HG03095 (cell line): Measurements from ENCODE around the gene KRT72.

Source experiments
- ATAC-seq: cut with Tn5 transposase; IDR thresholded peaks from one replicate; pipeline ENCODE4 v1.9.1; 2021; ENCODE audit warnings: moderate library complexity; ENCODE audit not compliant: unreplicated experiment

KRT72 gene

DNA sequence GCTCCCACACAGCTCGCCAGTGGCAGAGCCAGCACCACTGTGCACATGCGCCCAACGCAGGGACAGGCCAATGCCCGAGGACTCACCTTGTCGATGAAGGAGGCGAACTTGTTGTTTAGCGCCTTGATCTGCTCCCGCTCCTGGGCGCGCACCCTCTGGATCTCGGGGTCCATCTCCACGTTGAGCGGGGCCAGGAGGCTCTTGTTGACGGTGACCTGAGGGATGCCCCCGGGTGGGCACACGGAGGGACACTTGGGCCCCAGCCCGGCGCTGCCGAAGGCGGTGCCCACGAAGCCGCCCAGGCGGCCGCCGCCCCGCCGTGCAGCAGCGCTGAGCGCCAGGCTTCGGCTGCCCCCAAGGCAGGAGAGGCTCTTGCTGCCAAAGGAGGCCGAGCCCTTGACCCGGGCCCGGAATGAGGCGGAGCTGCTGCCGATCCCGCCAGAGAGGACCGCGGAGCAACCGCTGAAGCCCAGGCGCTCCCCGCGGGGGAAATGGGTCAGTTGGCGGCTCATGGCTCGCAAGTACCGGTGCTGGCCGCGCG lies at the start of gene KRT72:
TSS of gene KRT72 (minus strand) at position 523 of the 541 bp plus-strand sequence. CDS start at position 512, 11 bp downstream.
- ATAC-seq = no peak

DNA sequence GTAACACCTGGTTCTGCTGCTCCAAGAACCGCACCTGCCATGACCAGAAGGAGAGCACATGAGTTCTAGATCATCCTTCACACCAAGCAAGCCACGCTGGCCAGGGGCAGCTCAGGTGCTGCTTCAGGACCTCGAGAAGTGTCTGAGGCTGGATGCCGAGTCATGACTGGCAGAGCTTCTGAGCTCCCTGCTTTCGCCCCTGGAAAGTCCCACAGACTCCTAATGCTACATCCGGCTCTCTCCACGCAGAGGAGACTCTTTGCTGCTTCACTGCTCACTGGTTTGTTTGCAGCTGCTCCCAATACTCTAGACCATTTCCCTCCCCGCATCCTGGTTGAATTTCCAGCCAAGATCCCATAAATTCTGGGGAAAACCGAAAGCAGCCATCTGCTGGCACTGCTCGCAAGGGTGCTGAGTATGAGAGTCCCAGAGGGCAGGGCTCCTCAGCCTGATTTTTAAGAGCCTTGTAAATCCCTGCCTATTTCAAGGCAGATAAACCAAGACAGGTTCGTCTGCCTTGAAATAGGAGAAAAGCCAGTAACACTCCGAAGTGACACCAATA lies 49.3 kb upstream of the KRT72 start:
- ATAC-seq = no peak

DNA sequence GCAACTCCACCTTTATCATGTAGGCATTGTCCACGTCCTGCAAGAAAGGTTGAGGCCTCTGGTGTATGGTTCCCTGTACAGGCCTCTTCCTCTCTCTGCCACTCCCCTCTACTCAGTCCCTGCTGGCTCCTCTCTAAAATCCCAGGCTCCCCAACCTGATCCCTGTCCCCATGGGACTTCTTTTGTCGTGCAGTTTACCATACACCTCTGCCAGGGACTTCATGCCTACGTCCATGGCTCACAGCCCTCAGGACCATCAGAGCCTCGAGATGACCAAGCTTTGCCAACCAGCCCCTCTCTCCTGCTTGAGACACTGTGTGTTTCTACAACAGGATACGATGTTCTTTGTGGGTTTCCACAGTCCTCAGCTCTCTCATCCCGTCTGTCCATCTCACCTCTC lies 47.8 kb upstream of the KRT72 start:
- no peak for ATAC-seq

DNA sequence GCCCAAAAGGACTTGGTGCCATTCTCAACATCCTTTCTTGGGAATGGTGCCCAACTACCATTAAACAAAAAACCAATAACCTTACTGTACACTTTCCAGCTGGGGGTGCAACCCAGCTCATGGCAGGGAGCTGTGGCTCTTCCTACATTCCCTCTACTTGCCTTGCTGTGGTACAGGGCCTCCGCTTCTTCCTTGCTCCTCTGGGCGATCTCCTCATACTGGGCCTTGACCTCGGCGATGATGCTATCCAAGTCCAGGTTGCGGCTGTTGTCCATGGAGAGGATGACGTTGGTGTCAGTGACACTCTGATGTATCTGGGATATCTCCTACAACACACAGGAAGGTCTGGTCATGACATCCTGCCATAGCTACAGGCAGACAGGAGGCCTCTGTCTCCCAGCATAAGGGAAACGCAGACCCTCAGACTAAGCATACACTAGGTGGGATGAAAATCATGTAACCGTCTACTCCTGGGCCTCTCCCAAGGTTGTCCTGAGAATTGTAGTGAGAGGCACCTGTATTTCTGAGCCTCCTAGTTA lies 46.8 kb upstream of the KRT72 start:
- no peak for ATAC-seq

DNA sequence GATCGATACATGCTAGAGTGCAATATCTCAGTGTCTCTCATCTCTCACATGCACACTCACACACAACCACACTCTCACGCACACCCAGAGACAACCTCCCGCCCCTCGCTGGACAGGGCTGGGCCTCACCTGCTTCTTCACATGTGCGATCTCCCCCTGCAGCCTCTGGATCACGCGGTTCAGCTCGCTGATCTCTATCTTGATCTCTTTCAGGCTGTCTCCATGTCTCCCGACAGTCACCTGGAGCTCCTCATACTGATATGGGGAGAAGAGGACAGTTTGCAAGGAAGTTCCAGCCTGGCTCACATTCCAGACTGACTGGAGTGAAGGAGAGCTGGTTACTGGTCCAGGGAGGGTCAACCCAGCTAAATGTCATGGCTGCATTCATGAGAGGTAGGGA lies 46.3 kb upstream of the KRT72 start:
- ATAC-seq = no peak

DNA sequence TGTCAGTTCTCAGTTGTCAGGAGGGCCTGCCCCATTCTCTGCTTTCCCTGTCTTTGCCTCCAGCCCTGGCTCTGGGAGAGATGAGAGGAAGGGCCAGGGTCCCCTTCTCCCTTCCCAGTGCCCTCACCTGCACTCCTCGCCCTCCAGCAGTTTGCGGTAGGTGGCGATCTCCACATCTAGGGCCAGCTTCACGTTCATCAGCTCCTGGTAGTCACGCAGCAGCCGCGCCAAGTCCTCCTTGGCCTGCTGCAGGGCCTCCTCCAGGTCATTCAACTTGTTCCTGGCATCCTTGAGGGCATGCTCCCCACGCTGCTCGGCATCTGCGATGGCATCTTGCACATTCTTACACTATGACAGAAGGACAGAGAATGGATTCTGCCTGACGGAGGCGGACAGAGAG lies 45.4 kb upstream of the KRT72 start:
- ATAC-seq = no peak

DNA sequence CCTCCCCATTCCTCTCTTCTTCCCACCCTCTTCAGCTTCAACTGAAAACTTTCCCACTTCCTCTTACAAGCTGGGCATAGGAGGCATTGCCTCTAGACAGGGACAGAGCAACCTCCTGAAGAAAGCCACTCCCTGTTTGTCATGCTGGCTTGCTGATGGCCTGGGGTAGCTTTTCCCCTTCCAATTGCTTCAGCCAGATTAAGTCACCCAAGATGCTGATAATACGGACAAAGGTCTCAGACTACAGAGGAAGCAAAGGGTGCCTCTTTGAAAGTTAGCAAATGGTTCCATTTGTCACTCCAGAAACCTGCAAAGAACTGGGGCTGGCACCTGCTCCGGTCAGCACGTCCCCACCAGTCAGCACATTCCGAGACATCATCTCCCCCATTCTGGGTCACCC lies 44.7 kb upstream of the KRT72 start:
- ATAC-seq = no peak

DNA sequence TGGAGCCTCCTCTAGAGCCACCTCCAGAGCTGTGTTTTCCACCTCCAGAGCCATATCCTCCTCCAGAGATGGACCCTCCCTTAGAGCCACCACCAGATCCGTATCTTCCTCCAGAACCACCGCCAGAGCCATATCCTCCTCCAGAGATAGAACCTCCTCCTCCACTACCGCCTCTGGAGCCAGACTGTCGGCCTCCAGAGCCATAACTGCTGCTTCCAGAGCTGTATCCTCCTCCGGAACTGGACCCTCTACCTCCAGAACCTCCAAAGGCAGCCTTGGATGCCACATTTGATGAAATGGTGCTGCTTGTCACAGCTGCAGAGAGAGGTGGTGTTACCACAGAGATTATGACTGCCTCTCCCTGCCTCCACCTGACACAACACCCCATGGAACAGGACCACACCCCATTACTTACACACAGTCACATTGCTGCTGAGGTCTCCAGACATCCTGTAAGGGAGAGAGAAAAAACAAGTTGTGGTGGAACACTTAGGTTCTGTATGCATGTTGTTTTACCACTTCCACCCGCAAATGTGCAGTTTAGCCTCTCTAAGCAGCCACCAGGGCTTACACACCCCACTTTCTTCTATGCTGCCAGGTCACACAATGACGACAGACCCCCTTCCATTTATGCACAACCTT lies 44.0 kb upstream of the KRT72 start:
- ATAC-seq = no peak

DNA sequence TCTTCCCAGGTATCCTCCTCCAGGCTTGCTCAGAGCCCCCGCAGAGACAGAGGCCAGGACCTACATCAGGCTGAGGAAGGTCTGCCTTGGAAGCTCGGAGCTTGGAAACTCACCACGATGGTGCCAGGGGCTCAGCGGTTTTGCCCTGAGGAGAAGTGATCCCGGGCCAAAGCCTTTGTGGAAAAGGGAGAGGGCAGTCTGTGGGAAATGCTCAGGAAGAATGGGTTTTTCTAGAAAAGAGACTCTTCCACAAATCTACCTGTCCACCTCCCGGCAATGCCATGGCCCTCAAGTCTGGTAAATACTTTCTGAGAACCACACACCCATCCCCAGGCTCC lies 42.8 kb upstream of the KRT72 start:
- ATAC-seq = no peak

DNA sequence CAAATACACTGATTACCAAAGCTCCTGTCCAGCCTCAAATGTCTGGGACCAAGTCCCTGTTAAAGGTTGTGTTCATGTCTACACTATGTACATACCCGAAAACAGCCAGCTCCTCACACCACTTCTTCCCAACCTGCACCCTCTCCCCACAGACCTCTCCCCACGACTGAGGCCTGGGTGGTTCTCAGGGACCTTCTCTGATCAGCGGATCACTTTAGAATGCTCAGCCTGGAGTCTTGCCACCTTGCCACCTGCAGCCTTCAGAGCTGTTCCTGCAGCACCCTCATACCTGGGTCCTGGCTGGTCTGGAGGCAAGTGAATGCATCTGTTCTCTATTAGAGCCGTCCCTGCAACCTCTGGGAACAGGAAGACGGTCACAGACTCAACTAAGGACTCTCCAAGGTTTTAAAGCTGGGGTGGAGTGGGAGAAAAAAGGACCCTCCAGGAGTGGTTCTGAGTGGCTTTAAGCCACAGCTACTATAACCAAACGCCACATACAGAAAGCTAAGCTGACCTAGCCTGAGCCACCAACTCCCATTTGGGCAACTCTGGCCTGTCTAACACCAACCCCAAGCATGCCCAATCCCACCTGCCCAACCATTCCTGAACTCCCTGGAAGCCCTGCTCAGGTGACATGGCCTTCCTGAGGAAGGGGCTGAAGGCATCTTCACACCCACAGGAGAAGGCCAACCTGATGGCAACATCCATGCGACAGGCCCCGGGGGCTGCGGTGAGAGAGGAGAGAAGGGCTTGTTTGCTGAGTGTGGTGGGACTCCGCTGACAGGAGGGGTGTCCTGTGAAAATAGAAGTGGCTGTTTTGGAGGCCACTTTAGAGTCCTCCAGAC lies 42.2 kb upstream of the KRT72 start:
- no peak for ATAC-seq

DNA sequence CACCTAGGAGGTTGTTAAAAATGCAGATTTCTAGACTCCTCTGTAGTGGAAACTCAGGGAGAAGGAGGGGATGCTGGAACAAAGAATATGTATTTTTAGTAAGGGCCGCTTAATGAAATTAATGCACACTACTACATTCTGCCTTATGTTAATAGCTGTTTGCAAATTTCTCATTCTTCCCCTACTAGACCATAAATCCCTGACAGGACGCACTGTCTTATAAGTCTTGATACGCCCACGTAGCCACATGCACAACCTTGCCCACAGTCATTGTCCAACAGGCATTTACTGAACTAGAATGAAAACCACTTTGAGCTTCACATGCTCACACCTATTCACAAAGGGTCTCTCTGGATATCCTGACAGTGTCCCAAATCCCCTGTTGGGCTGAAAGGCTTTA lies 40.2 kb upstream of the KRT72 start:
- no peak for ATAC-seq

DNA sequence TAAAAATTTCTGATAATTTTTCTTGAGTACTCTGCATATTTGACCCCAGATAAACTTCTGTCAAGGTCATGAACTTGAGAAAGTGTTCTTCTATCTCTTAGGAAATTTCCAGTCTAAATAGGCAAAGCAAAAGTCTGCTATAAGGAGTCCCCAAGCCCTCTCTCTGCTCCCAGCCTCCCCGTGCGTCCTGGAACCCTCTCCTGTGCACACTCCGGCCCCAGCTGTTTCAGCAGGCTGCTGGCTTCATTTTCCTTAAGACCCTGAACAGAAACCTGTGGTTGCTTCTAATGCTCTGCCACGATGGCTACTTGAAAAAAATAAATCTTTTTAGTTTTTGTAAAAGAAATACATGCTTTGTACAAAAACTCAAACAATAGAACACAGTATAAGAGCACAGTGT lies 36.0 kb upstream of the KRT72 start:
- ATAC-seq = no peak

DNA sequence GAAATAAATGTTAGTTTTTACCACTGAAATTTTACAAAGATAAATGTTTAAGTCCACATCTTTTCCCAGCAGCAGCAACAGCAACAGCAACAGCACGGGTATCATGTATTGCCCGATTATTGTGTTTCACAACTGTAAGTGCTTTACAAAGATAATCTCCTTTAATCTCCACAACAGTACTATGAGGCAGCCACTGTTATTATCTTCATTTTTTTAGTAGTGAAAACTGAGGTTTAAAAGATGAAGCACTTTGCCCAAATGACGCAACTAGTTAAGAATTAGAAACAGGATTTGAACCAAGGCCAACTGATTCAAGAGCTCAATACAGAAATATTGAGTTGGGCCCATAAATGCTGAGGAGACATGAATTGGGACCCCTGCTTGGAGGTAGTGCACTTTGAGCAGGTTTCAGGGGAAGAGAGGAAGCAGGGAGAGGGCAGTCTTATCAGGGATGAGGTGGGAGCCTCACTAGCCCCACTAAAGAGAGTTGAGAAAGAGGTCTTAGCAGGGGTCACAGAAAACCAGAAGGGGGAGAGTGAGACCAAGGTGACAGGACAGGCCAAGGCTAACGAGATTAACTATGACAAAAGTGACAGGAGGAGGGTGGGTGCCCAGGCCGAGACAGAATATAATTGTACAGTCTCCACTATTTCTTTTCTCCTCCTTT lies 35.5 kb upstream of the KRT72 start:
- no peak for ATAC-seq

DNA sequence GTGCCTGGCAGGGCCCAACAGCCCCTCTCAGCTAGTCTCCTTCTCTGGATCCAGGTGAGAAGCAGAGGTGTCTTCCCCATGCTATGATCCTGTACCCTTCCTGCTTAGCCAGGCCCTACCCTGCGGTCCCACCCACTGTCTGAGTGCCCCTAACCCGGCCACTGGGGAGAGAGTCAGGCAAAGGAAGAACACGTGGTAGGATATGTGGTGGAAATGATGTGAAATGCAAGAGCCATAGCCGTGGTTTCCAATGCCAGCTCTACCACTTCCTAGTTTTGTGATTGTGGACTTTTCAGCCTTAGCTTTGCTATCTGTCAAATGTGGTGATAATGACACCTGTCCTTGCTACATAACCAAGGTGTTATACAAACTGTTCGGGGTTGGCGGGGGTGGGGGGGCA lies 34.9 kb upstream of the KRT72 start:
- ATAC-seq = no peak

DNA sequence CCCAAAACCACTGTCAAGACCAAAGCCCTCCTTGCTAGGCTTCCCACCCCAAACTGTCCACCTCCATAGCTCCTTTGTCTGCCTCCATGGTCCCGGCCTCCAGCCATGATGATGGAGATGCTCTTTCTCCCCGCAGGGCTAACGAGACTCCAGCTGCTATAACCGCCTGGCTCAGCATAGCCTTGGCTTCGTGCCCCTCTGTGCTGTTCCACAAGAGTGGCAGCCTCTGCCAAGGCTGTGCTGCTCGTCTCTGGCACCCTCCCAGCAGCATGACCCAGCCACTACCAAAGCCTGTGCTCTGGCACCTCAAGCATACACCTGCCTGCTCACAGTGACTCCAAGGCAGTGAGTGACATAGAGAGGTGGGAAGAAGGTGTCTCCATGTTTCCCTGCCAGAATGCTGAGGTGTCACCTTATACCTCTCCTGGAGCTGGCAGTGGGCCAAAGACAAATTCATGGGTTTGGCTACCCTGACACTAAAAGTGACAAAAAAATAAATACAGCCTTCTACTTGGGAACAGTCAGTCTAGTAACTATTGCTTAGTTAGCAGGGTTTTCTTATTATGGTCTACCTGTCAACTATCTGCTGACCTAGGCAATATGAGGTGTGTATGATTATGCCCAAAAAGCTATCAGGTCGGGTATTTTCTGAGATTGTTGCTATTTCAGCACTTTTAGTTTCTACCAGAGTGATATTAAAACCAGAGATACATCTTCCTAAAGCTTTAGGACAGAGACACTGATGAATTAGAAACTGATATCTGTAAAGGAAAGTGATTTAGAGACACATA lies 33.2 kb upstream of the KRT72 start:
- no peak for ATAC-seq

DNA sequence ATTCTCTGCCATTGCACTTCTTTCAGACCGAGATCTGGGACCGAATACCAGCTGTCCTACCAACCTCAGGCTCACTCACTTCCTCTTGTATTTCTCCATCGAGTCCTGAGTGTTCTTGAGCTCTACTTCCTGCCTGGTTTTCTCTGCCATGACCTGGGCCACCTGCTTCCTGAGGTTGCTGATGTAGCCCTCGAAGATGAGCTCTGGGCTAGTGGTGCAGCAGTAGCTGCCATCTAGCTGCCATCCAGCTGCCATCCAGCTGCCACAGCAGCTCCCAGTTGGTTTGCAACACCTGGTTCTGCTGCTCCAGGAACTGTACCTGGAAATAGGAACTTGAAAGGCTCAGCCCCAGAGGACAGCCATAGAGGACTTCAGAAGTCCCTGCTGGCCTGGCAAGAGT lies 32.1 kb upstream of the KRT72 start:
- no peak for ATAC-seq

DNA sequence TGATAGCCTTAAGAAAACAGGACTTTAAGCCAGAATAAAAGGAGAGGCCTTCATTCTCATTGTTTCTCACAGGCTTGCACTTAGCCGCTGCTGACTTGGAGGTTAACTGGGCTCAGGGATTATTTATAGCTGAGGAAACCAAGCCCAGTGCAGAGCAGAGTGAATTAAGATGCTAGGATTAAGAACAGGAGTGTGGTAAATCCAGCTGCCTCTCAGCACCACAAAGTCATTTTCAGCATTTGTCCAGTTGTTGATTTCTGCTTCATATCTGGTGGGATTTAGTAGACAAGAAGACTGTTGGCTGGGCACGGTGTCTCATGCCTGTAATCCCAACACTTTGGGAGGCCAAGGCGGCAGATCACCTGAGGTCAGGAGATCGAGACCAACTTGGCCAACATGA lies 31.4 kb upstream of the KRT72 start:
- no peak for ATAC-seq

DNA sequence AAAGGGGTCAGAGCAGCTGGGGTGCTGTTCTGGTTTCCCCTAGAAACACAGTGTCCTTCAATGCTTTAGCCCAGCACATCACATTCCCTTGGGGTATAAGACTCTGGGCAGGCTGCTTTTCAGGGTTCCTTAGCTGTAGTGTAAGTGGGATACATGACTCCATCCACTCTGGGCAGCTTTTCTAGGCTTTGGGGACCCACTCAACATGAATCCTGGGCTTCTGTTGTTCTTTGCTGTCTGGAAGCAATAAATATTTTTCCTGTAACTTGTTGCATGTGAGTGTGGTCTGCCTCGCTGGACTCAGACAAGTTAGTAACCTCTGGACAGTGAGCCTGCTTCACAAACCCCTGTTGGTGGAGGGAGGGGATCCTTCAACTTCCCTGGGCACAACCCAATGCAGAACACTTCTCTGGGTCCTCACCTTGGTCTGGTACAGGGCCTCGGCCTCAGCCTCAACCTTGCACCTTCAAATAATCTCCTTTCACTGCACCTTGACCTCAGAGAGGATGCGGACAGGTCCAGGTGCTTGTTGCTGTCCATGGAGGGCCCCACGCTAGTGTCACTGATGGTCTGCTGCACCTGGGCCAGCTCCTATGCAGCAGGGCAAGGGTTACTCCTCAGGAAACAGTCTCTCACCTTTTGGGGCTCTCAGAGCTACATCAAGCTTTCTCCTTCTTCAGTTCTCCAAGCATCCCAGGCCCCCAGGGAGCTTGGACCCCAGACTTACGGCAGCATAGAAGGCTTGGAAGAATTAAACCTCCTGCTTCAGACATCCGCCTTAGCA lies 30.6 kb upstream of the KRT72 start:
- no peak for ATAC-seq

DNA sequence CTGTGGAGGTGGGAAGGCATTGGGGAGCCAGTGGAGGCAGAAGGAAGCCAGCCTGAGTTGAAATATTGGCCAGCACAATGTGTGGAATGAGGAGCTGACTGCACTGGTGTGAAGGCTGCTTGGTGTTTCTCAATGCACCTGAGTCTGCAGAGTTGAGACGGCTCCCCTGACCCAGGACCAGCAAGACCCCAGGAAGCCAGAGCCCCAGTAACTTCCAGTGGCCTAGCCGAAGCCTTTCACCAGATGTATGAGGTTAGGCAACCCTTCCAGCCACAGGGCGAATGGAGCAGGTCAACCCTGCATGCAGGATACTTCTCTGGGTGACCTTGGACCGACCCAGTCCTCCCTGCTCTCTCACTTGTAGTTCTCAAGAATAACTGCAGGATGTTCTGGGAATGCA lies 30.0 kb upstream of the KRT72 start:
- ATAC-seq = no peak
